CD14-positive monocyte (primary cell): Measurements from ENCODE around the gene CDH23. TPM values are rescaled to one million over a fixed set of nuclear protein-coding genes. Genes with fewer than 3 reads are reported as not detected.

Source experiments
- DNase-seq, 3 donors: peaks; one replicate each; pipeline ENCODE4 v3.0.0-alpha.2; 2011 to 2022
- H2AFZ ChIP-seq: 2 replicates; pipeline ENCODE4 v1.6.0; 2012; ENCODE audit warnings: mild to moderate bottlenecking, low read depth, low read length, inconsistent platforms; ENCODE audit not compliant: insufficient read depth, poor library complexity, severe bottlenecking
- H3K27ac ChIP-seq, 2 donors: 1 replicate in 1 of 2; 2 replicates in 1 of 2; pipeline ENCODE4 v1.5.1; 2012 to 2013; ENCODE audit warnings: low read length in 2 of 2, control low read depth in 1 of 2, inconsistent platforms in 1 of 2, low read depth in 1 of 2, mild to moderate bottlenecking in 1 of 2
- H3K27me3 ChIP-seq, 2 donors: one replicate each; pipeline versions ENCODE4 v1.6.0 to v1.6.1; 2011 to 2013; ENCODE audit warnings: low read length in 2 of 2; ENCODE audit not compliant: control insufficient read depth in 2 of 2, insufficient read depth in 2 of 2
- H3K36me3 ChIP-seq, 2 donors: replicated peaks in 1 of 2; 1 replicate in 1 of 2; 2 replicates in 1 of 2; pipeline versions ENCODE4 v1.5.1 to v1.6.1; 2012 to 2013; ENCODE audit warnings: low read length in 2 of 2, control low read depth in 1 of 2, inconsistent platforms in 1 of 2, mild to moderate bottlenecking in 1 of 2; ENCODE audit not compliant: insufficient read depth in 2 of 2, control insufficient read depth in 1 of 2
- H3K4me1 ChIP-seq, 2 donors: 1 replicate in 1 of 2; 2 replicates in 1 of 2; pipeline versions ENCODE4 v1.5.1 to v1.6.1; 2012 to 2013; ENCODE audit warnings: low read length in 2 of 2, control low read depth in 1 of 2, inconsistent platforms in 1 of 2, mild to moderate bottlenecking in 1 of 2, moderate library complexity in 1 of 2; ENCODE audit not compliant: insufficient read depth in 2 of 2, control insufficient read depth in 1 of 2
- H3K4me2 ChIP-seq: replicated peaks from 2 replicates; pipeline ENCODE3; 2012; ENCODE audit warnings: low read length, moderate library complexity, mild to moderate bottlenecking; ENCODE audit not compliant: poor library complexity, severe bottlenecking; ENCODE audit errors: extremely low read depth
- H3K4me3 ChIP-seq, 3 experiments: fragments of 200-600 bp in 1 of 3; sonication (generic) in 1 of 3; replicated peaks in 1 of 3; 1 replicate in 2 of 3; 2 replicates in 1 of 3; pipeline ENCODE4 v1.5.1; 2011 to 2013; ENCODE audit warnings: low read length in 3 of 3, mild to moderate bottlenecking in 3 of 3, control low read depth in 2 of 3, low read depth in 2 of 3, inconsistent platforms in 1 of 3, moderate library complexity in 1 of 3
- H3K79me2 ChIP-seq: 2 replicates; pipeline ENCODE4 v1.6.0; 2012; ENCODE audit warnings: mild to moderate bottlenecking, control low read depth, inconsistent platforms, low read length, moderate library complexity; ENCODE audit not compliant: insufficient read depth
- H3K9ac ChIP-seq: 2 replicates; pipeline ENCODE4 v1.6.0; 2017; ENCODE audit warnings: low read length, mild to moderate bottlenecking; ENCODE audit not compliant: insufficient read depth, poor library complexity, severe bottlenecking
- H3K9me3 ChIP-seq, 2 donors: replicated peaks in 1 of 2; 1 replicate in 1 of 2; 2 replicates in 1 of 2; pipeline versions ENCODE4 v1.5.1 to v1.6.1; 2012 to 2013; ENCODE audit warnings: low read length in 2 of 2, control low read depth in 1 of 2; ENCODE audit not compliant: control insufficient read depth in 1 of 2, insufficient read depth in 1 of 2
- H4K20me1 ChIP-seq: 2 replicates; pipeline ENCODE4 v1.6.0; 2012; ENCODE audit warnings: mild to moderate bottlenecking, low read length, control low read depth, moderate library complexity; ENCODE audit not compliant: insufficient read depth
- H3K27ac Mint-ChIP-seq, 7 donors: one replicate each; pipeline ENCODE4 v1.8.0; 2020; ENCODE audit warnings: mild to moderate bottlenecking in 7 of 7, mixed read lengths in 7 of 7, moderate library complexity in 6 of 7, inconsistent platforms in 2 of 7
- H3K27me3 Mint-ChIP-seq, 3 donors: one replicate each; pipeline ENCODE4 v1.8.0; 2021 to 2022; ENCODE audit warnings: low read depth in 3 of 3, mild to moderate bottlenecking in 3 of 3, mixed read lengths in 3 of 3, moderate library complexity in 3 of 3, inconsistent platforms in 1 of 3
- H3K36me3 Mint-ChIP-seq, 2 donors: one replicate each; pipeline ENCODE4 v1.8.0; 2020; ENCODE audit warnings: mixed read lengths in 2 of 2, inconsistent platforms in 1 of 2, mild to moderate bottlenecking in 1 of 2
- H3K4me1 Mint-ChIP-seq: one replicate; pipeline ENCODE4 v1.8.0; 2020; ENCODE audit warnings: mild to moderate bottlenecking, mixed read lengths
- H3K4me3 Mint-ChIP-seq, 2 donors: one replicate each; pipeline ENCODE4 v1.8.0; 2020; ENCODE audit warnings: mild to moderate bottlenecking in 2 of 2, mixed read lengths in 2 of 2, moderate library complexity in 1 of 2
- H3K9me3 Mint-ChIP-seq, 7 donors: one replicate each; pipeline ENCODE4 v1.8.0; 2020 to 2022; ENCODE audit warnings: mixed read lengths in 7 of 7, mild to moderate bottlenecking in 6 of 7, moderate library complexity in 6 of 7, inconsistent platforms in 2 of 7
- CTCF ChIP-seq: fragments of 200-600 bp; IDR thresholded peaks from one replicate; pipeline ENCODE4 v1.8.0; 2022; ENCODE audit warnings: antibody characterized with exemption, mild to moderate bottlenecking
- WGBS: methylation state at CpG from one replicate; pipeline ENCODE4 v1.1.5; 2013; ENCODE audit warnings: missing lambda C conversion rate; ENCODE audit not compliant: insufficient coverage; 5-methylcytosine and 5-hydroxymethylcytosine counted together
- intact Hi-C, 2 donors: fragments of 100-400 bp; cut with micrococcal nuclease; formaldehyde crosslinking; loops; one replicate each; pipeline versions ENCODE4 v1.15.0 to v1.15.1; 2023
- polyA plus RNA-seq, 3 donors: library from polyadenylated mRNA; depleted of rRNA in 1 of 3; unstranded in 2 of 3; stranded (reverse) in 1 of 3; fragments of 300-500 nt in 2 of 3; fragments of >200 nt in 1 of 3; fragmentation: Illumina TruSeq in 2 of 3; gene quantifications; 1 replicate in 2 of 3; 2 replicates in 1 of 3; pipeline ENCODE4 v1.2.3, GENCODE V29; 2012 to 2021

The CDH23 gene
- polyA plus RNA-seq, 3 donors, result 8.2 to 36.2 (median 10.5) TPM

DNA sequence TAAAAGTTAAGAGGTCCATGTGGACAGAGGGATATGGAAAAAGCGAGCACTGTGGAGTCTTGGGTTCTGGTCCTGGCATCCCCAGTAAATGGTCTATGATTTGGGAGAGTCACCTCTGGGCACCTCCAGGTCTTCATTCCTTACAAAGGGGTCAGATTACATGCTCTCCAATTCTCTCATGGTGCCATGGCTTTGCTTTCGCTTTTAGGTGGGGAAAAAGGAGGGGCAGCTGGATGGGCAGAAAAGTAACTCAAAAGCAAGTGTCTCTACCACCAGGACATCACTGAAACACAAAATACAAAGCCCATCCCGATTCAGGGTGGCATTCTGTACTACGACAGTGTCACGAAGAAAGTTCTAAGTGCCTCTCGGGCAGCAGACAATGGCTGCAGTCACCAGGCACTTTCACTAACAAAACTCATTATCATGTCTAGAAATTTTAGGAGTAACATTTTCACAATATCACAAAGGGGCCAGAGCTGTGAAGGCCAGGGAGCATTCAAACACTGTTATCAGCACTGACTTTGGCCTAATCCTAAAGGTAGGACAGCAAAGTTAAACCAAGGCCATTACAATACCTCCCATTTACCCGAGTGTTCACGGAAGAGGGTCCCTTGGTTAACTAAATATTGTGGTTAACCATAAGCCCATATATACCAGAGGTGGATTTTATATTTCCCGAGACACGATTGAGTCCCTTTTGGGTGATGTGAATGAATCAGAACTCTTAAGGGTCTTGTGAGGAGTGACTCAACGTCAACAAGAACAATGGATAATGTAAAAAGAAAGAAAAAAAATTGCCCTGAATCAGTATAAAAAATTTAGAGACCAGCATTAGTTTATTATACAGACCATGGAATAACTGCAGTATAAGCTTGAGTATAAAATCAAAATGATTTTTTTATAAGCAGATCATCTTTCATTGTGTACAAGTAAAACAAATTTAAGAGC is 451.9 kb downstream of the CDH23 start:
- Mint-ChIP-seq H3K9me3 (peaks cover 0 to 3% (median 0%) of the 10 kb centered on the region in 7 donors), H3K27me3 (no peaks in the 10 kb centered on the region), H3K27ac (peak overlapping the region; percentile 69 to 100 (median 87)), H3K4me1 (peaks cover 71% of the 10 kb centered on the region), H3K36me3 (peaks cover 51 to 60% of the 10 kb centered on the region in 2 donors), H3K4me3 (peak overlapping the region; percentile 99)
- H2AFZ ChIP-seq, result no peak overlapping the region
- 82% methylated on average over 3 of the region's 11 CpGs for WGBS
- H3K9ac ChIP-seq, result peak overlapping the region; percentile 99
- intact Hi-C loops, result no loop called here
- no peak for TF ChIP-seq CTCF
- H4K20me1 ChIP-seq, result peaks cover 75% of the 10 kb centered on the region
- peak overlapping the region; percentile 88 to 99 (median 93) for H3K4me3 ChIP-seq
- no peaks in the 10 kb centered on the region for H3K27me3 ChIP-seq
- H3K9me3 ChIP-seq, result no peaks in the 10 kb centered on the region
- DNase-seq, result peak in 1 of 3 donors; percentile 56
- peaks cover 77% of the 10 kb centered on the region for H3K79me2 ChIP-seq
- peaks cover 11 to 16% of the 10 kb centered on the region in 2 donors for H3K36me3 ChIP-seq
- peak overlapping the region; percentile 47 to 97 for H3K27ac ChIP-seq
- peak overlapping the region; percentile 95 for H3K4me2 ChIP-seq
- peaks cover 81 to 86% of the 10 kb centered on the region in 2 donors for H3K4me1 ChIP-seq

DNA sequence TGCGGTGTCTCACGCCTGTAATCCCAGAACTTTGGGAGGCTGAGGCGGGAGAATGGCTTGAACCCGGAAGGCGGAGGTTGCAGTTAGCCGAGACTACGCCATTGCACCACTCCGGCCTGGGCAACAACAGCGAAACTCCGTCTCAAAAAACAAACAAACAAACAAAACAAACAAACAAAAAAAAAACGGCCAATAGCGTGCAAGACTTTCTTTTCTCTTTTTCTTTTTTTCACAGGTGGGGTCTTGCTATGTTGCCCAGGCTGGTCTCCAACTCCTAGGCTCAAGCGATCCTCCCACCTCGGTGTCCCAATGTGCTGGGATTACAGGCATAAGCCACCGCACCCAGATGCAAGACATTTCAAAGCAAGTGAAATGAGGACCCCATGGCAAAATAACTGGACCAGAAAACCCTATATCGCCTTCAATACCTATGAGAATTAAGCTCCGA is 452.8 kb downstream of the CDH23 start:
- Histone ChIP-seq H2AFZ (no peak overlapping the region), H3K4me2 (peak overlapping the region; percentile 95), H3K4me3 (peak overlapping the region; percentile 88 to 99 (median 93)), H3K9ac (peak overlapping the region; percentile 99), H3K27ac (peak overlapping the region; percentile 44 to 97), H3K27me3 (no peaks in the 10 kb centered on the region), H3K4me1 (peaks cover 73 to 77% of the 10 kb centered on the region in 2 donors), H3K36me3 (peaks cover 11 to 14% of the 10 kb centered on the region in 2 donors), H3K9me3 (no peaks in the 10 kb centered on the region), H4K20me1 (peaks cover 66% of the 10 kb centered on the region), H3K79me2 (peaks cover 68% of the 10 kb centered on the region)
- Mint-ChIP-seq H3K27ac (peak overlapping the region; percentile 50 to 100 (median 94)), H3K27me3 (no peaks in the 10 kb centered on the region), H3K4me3 (peak overlapping the region; percentile 99), H3K36me3 (peaks cover 42 to 55% of the 10 kb centered on the region in 2 donors), H3K9me3 (peaks cover 0 to 3% (median 0%) of the 10 kb centered on the region in 7 donors), H3K4me1 (peaks cover 64% of the 10 kb centered on the region)
- intact Hi-C loops, result no loop called here
- no peak for DNase-seq
- 93% methylated on average over 5 of the region's 17 CpGs for WGBS
- no peak for TF ChIP-seq CTCF
